Measurements from ENCODE around the gene NEB.

DNA sequence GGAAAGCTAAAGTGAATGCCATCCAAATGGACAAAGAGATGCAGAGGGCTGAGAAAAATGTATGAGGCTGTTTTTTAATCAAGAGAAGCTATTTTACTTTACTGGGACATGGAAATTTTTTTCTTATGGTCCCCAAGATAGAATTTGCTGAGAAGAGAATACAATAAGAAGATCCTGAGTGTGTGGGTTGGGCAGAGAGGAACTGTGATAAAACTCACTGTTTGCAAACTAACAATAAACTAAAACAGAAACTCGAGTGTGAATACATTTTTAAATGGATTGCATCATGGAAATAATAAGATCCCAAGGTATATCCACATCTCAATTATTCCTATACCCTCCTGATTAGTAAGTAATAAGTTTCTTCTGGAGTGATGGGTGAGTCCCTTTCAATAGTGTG lies 4.4 kb downstream of the NEB start:
- TF ChIP-seq EP300 (IDR thresholded peaks at IDR 0.05) (no peak), POLR2A (IDR thresholded peaks at IDR 0.05) (no peak), POLR2AphosphoS5 (IDR thresholded peaks at IDR 0.05) (no peak)
- TF ChIP-seq, protein P1, sequence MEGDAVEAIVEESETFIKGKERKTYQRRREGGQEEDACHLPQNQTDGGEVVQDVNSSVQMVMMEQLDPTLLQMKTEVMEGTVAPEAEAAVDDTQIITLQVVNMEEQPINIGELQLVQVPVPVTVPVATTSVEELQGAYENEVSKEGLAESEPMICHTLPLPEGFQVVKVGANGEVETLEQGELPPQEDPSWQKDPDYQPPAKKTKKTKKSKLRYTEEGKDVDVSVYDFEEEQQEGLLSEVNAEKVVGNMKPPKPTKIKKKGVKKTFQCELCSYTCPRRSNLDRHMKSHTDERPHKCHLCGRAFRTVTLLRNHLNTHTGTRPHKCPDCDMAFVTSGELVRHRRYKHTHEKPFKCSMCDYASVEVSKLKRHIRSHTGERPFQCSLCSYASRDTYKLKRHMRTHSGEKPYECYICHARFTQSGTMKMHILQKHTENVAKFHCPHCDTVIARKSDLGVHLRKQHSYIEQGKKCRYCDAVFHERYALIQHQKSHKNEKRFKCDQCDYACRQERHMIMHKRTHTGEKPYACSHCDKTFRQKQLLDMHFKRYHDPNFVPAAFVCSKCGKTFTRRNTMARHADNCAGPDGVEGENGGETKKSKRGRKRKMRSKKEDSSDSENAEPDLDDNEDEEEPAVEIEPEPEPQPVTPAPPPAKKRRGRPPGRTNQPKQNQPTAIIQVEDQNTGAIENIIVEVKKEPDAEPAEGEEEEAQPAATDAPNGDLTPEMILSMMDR (IDR thresholded peaks at IDR 0.05) = no peak

Data from gastroesophageal sphincter (tissue), 3 donors.